ENCODE measurements around the gene EME2. TPM values are rescaled to one million over a fixed set of nuclear protein-coding genes. Genes with fewer than 3 reads are reported as not detected.
"Not testable (repeated sequence)": the region's sequence is repeated elsewhere in the genome, so short reads cannot be mapped to it uniquely, and the experiment has no call there.

EME2 gene
- total RNA-seq, 3 donors from 2014 or later (not counting 1 experiment from before 2014, with no cell fraction given), result 30.0 to 33.8 (median 30.1) TPM

- 97% methylated on average over 35 of the region's 35 CpGs for WGBS (ENCODE audit: insufficient coverage)
- TF ChIP-seq CTCF (IDR thresholded peaks at IDR 0.05), result no peak
Measured at GRCh38 chr16:1729445-1729844, 43.2 kb upstream of the EME2 start.

GRCh38 chr16:1731073-1731472 lies 41.5 kb upstream of the EME2 start:
- 96% methylated on average over 5 of the region's 7 CpGs for WGBS (ENCODE audit: insufficient coverage)
- no peaks in the 10 kb centered on the region for H3K9me3 ChIP-seq (ENCODE audit: control insufficient read depth, insufficient read depth, low read length)
- Mint-ChIP-seq H3K4me3 (no peak overlapping the region), H3K4me1 (peaks cover 6 to 12% of the 10 kb centered on the region in 2 donors), H3K27ac (no peak overlapping the region), H3K36me3 (no peaks in the 10 kb centered on the region), H3K27me3 (ENCODE audit: low read depth in 2 of 2) (no peaks in the 10 kb centered on the region), H3K9me3 (no peaks in the 10 kb centered on the region)
- H3K36me3 ChIP-seq (ENCODE audit: control insufficient read depth, insufficient read depth, low read length), result peaks cover 64% of the 10 kb centered on the region
- intact Hi-C loops (cut with micrococcal nuclease), result no loop called here
- TF ChIP-seq CTCF (IDR thresholded peaks at IDR 0.05), result no peak
- H3K27me3 ChIP-seq (ENCODE audit: control insufficient read depth, insufficient read depth, low read length), result no peaks in the 10 kb centered on the region
- ATAC-seq, result no peak
- no peak overlapping the region for H3K4me3 ChIP-seq (ENCODE audit: low read length)
- DNase-seq, result no peak
- no peaks in the 10 kb centered on the region for H3K4me1 ChIP-seq (ENCODE audit: control insufficient read depth, insufficient read depth, low read length)
- no peak overlapping the region for H3K27ac ChIP-seq (ENCODE audit: low read length)

More at GRCh38 chr16:1729445-1729844, 43.2 kb upstream of the EME2 start:
- H3K9me3 ChIP-seq (ENCODE audit: control insufficient read depth, insufficient read depth, low read length), result no peaks in the 10 kb centered on the region
- Mint-ChIP-seq H3K36me3 (no peaks in the 10 kb centered on the region), H3K4me3 (no peak overlapping the region), H3K27ac (no peak overlapping the region), H3K9me3 (no peaks in the 10 kb centered on the region), H3K4me1 (peaks cover 6 to 8% of the 10 kb centered on the region in 2 donors), H3K27me3 (ENCODE audit: low read depth in 2 of 2) (no peaks in the 10 kb centered on the region)
- DNase-seq (no peak), ATAC-seq (no peak)
- intact Hi-C loops (cut with micrococcal nuclease), result no loop called here
- no peaks in the 10 kb centered on the region for H3K27me3 ChIP-seq (ENCODE audit: control insufficient read depth, insufficient read depth, low read length)
- H3K4me1 ChIP-seq (ENCODE audit: control insufficient read depth, insufficient read depth, low read length), result no peaks in the 10 kb centered on the region
- H3K36me3 ChIP-seq (ENCODE audit: control insufficient read depth, insufficient read depth, low read length), result peaks cover 66% of the 10 kb centered on the region
- H3K4me3 ChIP-seq (ENCODE audit: low read length), result no peak overlapping the region
- H3K27ac ChIP-seq (ENCODE audit: low read length), result no peak overlapping the region

DNA sequence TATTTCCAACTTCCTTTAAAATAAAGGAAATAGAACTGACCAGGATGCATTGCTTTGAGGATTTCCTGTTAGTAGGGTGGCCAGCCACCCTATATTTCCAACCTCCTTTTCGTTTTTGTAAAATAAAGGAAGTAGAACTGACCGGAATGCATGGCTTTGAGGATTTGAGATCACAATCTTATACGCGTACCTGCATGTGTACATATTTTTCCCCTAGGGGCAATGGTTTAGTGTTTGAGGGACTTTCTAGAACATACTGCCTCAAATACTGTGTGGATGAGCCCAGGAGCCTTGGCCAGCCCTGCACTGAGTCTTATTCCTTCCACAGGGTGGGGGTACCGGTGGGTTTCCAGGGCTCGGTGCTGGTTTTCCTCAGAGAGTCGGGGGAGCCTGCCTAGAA lies 41.0 kb upstream of the EME2 start:
- 83% methylated on average over 6 of the region's 7 CpGs for WGBS (ENCODE audit: insufficient coverage)
- Mint-ChIP-seq H3K36me3 (no peaks in the 10 kb centered on the region), H3K9me3 (no peaks in the 10 kb centered on the region), H3K27ac (no peak overlapping the region), H3K27me3 (ENCODE audit: low read depth in 2 of 2) (no peaks in the 10 kb centered on the region), H3K4me1 (peaks cover 6 to 12% of the 10 kb centered on the region in 2 donors), H3K4me3 (no peak overlapping the region)
- Histone ChIP-seq H3K4me3 (ENCODE audit: low read length) (no peak overlapping the region), H3K27me3 (ENCODE audit: control insufficient read depth, insufficient read depth, low read length) (no peaks in the 10 kb centered on the region), H3K27ac (ENCODE audit: low read length) (no peak overlapping the region), H3K36me3 (ENCODE audit: control insufficient read depth, insufficient read depth, low read length) (peaks cover 59% of the 10 kb centered on the region), H3K9me3 (ENCODE audit: control insufficient read depth, insufficient read depth, low read length) (no peaks in the 10 kb centered on the region), H3K4me1 (ENCODE audit: control insufficient read depth, insufficient read depth, low read length) (no peaks in the 10 kb centered on the region)
- ATAC-seq (no peak), DNase-seq (no peak)
- intact Hi-C loops (cut with micrococcal nuclease), result no loop called here
- no peak for TF ChIP-seq CTCF (IDR thresholded peaks at IDR 0.05)

DNA sequence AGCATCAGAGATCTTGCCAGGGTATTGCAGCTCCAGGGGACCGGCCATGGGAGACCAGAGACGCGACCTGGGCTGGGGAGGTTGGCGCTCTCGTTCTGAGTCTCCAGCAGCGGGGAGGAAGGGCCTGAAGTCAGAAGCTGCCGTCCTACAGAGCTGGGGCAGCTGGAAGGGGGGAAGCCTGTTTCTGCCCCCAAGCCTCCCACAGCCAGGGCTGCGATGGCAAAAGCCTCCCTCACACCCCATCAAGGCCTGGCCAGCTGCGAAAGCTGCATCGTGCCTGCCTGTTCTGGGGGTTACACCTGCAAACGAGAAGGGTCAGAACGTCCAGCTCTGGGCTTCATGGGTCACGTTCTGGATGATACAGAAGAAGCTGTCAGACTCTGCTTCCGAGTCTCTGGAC lies 40.5 kb upstream of the EME2 start:
- Histone ChIP-seq H3K4me1 (ENCODE audit: control insufficient read depth, insufficient read depth, low read length) (no peaks in the 10 kb centered on the region), H3K9me3 (ENCODE audit: control insufficient read depth, insufficient read depth, low read length) (no peaks in the 10 kb centered on the region), H3K27me3 (ENCODE audit: control insufficient read depth, insufficient read depth, low read length) (no peaks in the 10 kb centered on the region), H3K27ac (ENCODE audit: low read length) (no peak overlapping the region), H3K4me3 (ENCODE audit: low read length) (no peak overlapping the region), H3K36me3 (ENCODE audit: control insufficient read depth, insufficient read depth, low read length) (peaks cover 55% of the 10 kb centered on the region)
- no peaks in the 10 kb centered on the region for H3K36me3 Mint-ChIP-seq
- H3K27ac Mint-ChIP-seq, result no peak overlapping the region
- WGBS (ENCODE audit: insufficient coverage), result 92% methylated on average over 14 of the region's 14 CpGs
- no peaks in the 10 kb centered on the region for H3K27me3 Mint-ChIP-seq (ENCODE audit: low read depth in 2 of 2)
- intact Hi-C loops (cut with micrococcal nuclease), result no loop called here
- no peaks in the 10 kb centered on the region for H3K9me3 Mint-ChIP-seq
- no peak for DNase-seq
- peaks cover 2 to 7% of the 10 kb centered on the region in 2 donors for H3K4me1 Mint-ChIP-seq
- ATAC-seq, result no peak
- TF ChIP-seq CTCF (IDR thresholded peaks at IDR 0.05), result no peak
- H3K4me3 Mint-ChIP-seq, result no peak overlapping the region

DNA sequence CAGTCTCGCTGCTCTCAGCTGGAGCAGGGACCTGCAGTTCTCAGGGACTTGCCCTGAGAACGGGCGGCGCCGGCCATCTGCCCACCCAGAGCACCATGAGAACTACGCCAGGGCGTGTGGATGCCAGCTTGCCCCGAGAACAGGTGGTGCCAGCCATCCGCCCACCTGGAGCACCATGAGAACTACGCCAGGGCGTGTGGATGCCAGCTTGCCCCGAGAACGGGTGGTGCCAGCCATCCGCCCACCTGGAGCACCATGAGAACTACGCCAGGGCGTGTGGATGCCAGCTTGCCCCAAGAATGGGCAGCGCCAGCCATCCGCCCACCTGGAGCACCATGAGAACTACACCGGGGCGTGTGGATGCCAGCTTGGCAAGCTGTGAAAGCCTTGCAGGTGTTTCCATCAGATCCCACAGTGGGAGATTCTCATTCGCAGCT lies 40.0 kb upstream of the EME2 start:
- H3K27me3 Mint-ChIP-seq (ENCODE audit: low read depth in 2 of 2); H3K4me1 ChIP-seq (ENCODE audit: control insufficient read depth, insufficient read depth, low read length); H3K9me3 Mint-ChIP-seq; DNase-seq; H3K27ac ChIP-seq (ENCODE audit: low read length); H3K27me3 ChIP-seq (ENCODE audit: control insufficient read depth, insufficient read depth, low read length); H3K4me3 Mint-ChIP-seq; intact Hi-C loops (cut with micrococcal nuclease); H3K4me3 ChIP-seq (ENCODE audit: low read length); H3K9me3 ChIP-seq (ENCODE audit: control insufficient read depth, insufficient read depth, low read length); H3K4me1 Mint-ChIP-seq; H3K36me3 Mint-ChIP-seq; ATAC-seq; H3K27ac Mint-ChIP-seq: not testable (repeated sequence)
- H3K36me3 ChIP-seq (ENCODE audit: control insufficient read depth, insufficient read depth, low read length), result peaks cover 52% of the 10 kb centered on the region
- WGBS (ENCODE audit: insufficient coverage), result 96% methylated on average over 21 of the region's 21 CpGs
